IPS DF 19.7 (cell line): ENCODE data around the gene ROM1.
A peak's percentile ranks its signal among the peaks of the same experiment; 100 is the strongest.
"Not testable (repeated sequence)": the region's sequence is repeated elsewhere in the genome, so short reads cannot be mapped to it uniquely, and the experiment has no call there.

Source experiments
- DNase-seq: peaks from one replicate; pipeline ENCODE4 v3.0.0-alpha.2; 2013; ENCODE audit warnings: low read depth, low spot score

Gene ROM1

GRCh38 chr11:62608776-62609175 is 4.3 kb upstream of the ROM1 start:
- DNase-seq, result no peak

GRCh38 chr11:62610403-62610802 is 2.7 kb upstream of the ROM1 start:
- DNase-seq, result no peak

- DNase-seq, result no peak
Observed at GRCh38 chr11:62610814-62611704, 2.0 kb upstream of the ROM1 start.

- DNase-seq, result no peak
Observed at GRCh38 chr11:62611705-62612365, 1.2 kb upstream of the ROM1 start.

GRCh38 chr11:62613291-62613778 is 278 bp downstream of the ROM1 start:
- DNase-seq, result no peak

- no peak for DNase-seq
Observed at GRCh38 chr11:62614275-62614674, 1.2 kb downstream of the ROM1 start.

GRCh38 chr11:62615521-62615920 is 2.5 kb downstream of the ROM1 start:
- no peak for DNase-seq

GRCh38 chr11:62616957-62617356 is 3.9 kb downstream of the ROM1 start:
- not testable (repeated sequence) for DNase-seq

GRCh38 chr11:62621027-62621566 is 8.0 kb downstream of the ROM1 start:
- DNase-seq, result no peak

GRCh38 chr11:62621567-62622470 is 8.8 kb downstream of the ROM1 start, which contains the start of gene B3GAT3:
Gene B3GAT3 (minus strand): TSS chr11:62621986. CDS start chr11:62621947, 39 bp downstream.
- peak; percentile 95 for DNase-seq

- DNase-seq, result no peak
Observed at GRCh38 chr11:62622476-62623089, 9.5 kb downstream of the ROM1 start.

GRCh38 chr11:62627713-62628112 is 14.7 kb downstream of the ROM1 start:
- no peak for DNase-seq

- no peak for DNase-seq
Observed at GRCh38 chr11:62632492-62632891, 19.4 kb downstream of the ROM1 start.

GRCh38 chr11:62644220-62644619 is 31.2 kb downstream of the ROM1 start:
- DNase-seq, result no peak

GRCh38 chr11:62645671-62645945 is 32.6 kb downstream of the ROM1 start:
- no peak for DNase-seq

- DNase-seq, result peak; percentile 75
Observed at GRCh38 chr11:62645946-62646824, 33.1 kb downstream of the ROM1 start, which contains the start of gene GANAB. Gene GANAB (minus strand): TSS chr11:62646613. CDS start chr11:62646599, 14 bp downstream.

- DNase-seq, result no peak
Observed at GRCh38 chr11:62646825-62647608, 34.0 kb downstream of the ROM1 start.

GRCh38 chr11:62647609-62648005 is 34.5 kb downstream of the ROM1 start:
- no peak for DNase-seq
